ENCODE measurements around the gene AJAP1.

The AJAP1 gene

DNA sequence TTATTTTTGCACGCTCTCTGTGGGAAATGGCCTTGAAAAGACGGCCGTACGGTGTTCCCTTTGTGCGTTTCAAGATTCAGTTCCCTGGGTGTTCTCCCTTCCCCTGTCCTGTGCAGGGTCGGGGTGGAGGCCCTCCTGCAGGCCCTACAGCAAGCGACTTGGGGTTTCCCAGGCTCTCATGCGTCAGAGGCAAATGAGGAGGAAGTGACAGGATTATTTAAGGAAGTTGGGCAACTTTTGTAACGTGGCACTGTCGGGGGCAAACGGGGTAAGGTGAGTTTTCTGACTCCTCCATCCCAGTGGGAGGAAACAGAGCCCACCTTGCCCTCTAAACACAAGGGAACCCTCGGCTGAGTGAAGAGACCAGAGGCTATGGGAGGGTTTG is 16.1 kb upstream of the AJAP1 start:
- no peak overlapping the region for H2BK15ac ChIP-seq (replicated peaks; ENCODE audit: low read depth)
- H3K18ac ChIP-seq (ENCODE audit: low read length), result no peak overlapping the region
- no peak overlapping the region for H2BK120ac ChIP-seq (ENCODE audit: low read depth, low read length)
- H4K8ac ChIP-seq (ENCODE audit: low read depth, low read length), result no peak overlapping the region
- H4K5ac ChIP-seq (ENCODE audit: low read length), result no peak overlapping the region
- H3K36me3 ChIP-seq (ENCODE audit: control insufficient read depth, insufficient read depth, low read length), result no peaks in the 10 kb centered on the region
- no peaks in the 10 kb centered on the region for H3K79me1 ChIP-seq (ENCODE audit: low read length)
- H3K4me2 ChIP-seq (ENCODE audit: low read length), result no peak overlapping the region
- H2AK5ac ChIP-seq (ENCODE audit: low read length), result no peak overlapping the region
- H3K79me2 ChIP-seq (ENCODE audit: control insufficient read depth, insufficient read depth, low read length), result no peaks in the 10 kb centered on the region
- H3K9ac ChIP-seq (ENCODE audit: low read length), result no peak overlapping the region
- DNase-seq, result no peak
- no peak overlapping the region for H3K56ac ChIP-seq (ENCODE audit: low read length)
- H3K4ac ChIP-seq (ENCODE audit: low read depth, low read length), result no peak overlapping the region
- no peak overlapping the region for H3K4me3 ChIP-seq (ENCODE audit: low read length)
- no peaks in the 10 kb centered on the region for H3K27me3 ChIP-seq (ENCODE audit: insufficient read depth, low read length, poor library complexity)
- WGBS (ENCODE audit: extremely low coverage, insufficient coverage, low lambda C conversion rate), result no CpG with 5 or more reads among the region's 12 CpGs
- H3K27ac ChIP-seq (ENCODE audit: low read depth, low read length), result no peak overlapping the region
- no peak overlapping the region for H3K23ac ChIP-seq (ENCODE audit: low read length)
- no peak overlapping the region for H2BK5ac ChIP-seq (ENCODE audit: low read length)
- H3K4me1 ChIP-seq (ENCODE audit: control insufficient read depth, low read depth, low read length), result no peaks in the 10 kb centered on the region

DNA sequence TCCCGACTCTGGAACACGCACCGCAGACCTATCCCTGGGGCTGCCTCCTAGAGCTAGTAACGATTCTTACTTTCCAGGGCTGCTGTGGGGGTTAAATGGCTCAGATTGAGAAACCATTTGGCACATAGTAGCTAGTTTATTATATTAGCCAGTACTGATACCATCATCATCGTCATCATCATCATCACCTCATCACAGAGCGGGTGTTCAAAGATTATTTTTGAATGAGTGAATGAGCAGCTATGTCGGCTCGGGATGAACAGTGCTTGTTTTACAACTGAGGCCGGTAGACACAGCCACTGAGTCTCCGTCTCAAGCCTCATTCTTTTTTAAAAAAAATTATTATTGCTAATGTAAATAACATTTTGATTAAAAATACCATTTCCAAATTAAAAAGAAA is 13.5 kb upstream of the AJAP1 start:
- H2BK15ac ChIP-seq (replicated peaks; ENCODE audit: low read depth), result no peak overlapping the region
- no peaks in the 10 kb centered on the region for H3K27me3 ChIP-seq (ENCODE audit: insufficient read depth, low read length, poor library complexity)
- no peaks in the 10 kb centered on the region for H3K36me3 ChIP-seq (ENCODE audit: control insufficient read depth, insufficient read depth, low read length)
- H3K9ac ChIP-seq (ENCODE audit: low read length), result no peak overlapping the region
- H3K18ac ChIP-seq (ENCODE audit: low read length), result no peak overlapping the region
- no peak overlapping the region for H2AK5ac ChIP-seq (ENCODE audit: low read length)
- no peak overlapping the region for H3K4me2 ChIP-seq (ENCODE audit: low read length)
- H4K5ac ChIP-seq (ENCODE audit: low read length), result no peak overlapping the region
- no peak overlapping the region for H4K8ac ChIP-seq (ENCODE audit: low read depth, low read length)
- no CpG with 5 or more reads among the region's 10 CpGs for WGBS (ENCODE audit: extremely low coverage, insufficient coverage, low lambda C conversion rate)
- no peak overlapping the region for H3K56ac ChIP-seq (ENCODE audit: low read length)
- H3K4ac ChIP-seq (ENCODE audit: low read depth, low read length), result no peak overlapping the region
- no peaks in the 10 kb centered on the region for H3K4me1 ChIP-seq (ENCODE audit: control insufficient read depth, low read depth, low read length)
- no peak overlapping the region for H2BK5ac ChIP-seq (ENCODE audit: low read length)
- no peak overlapping the region for H3K27ac ChIP-seq (ENCODE audit: low read depth, low read length)
- no peak for DNase-seq
- H3K23ac ChIP-seq (ENCODE audit: low read length), result no peak overlapping the region
- no peaks in the 10 kb centered on the region for H3K79me1 ChIP-seq (ENCODE audit: low read length)
- no peaks in the 10 kb centered on the region for H3K79me2 ChIP-seq (ENCODE audit: control insufficient read depth, insufficient read depth, low read length)
- H2BK120ac ChIP-seq (ENCODE audit: low read depth, low read length), result no peak overlapping the region
- H3K4me3 ChIP-seq (ENCODE audit: low read length), result no peak overlapping the region

DNA sequence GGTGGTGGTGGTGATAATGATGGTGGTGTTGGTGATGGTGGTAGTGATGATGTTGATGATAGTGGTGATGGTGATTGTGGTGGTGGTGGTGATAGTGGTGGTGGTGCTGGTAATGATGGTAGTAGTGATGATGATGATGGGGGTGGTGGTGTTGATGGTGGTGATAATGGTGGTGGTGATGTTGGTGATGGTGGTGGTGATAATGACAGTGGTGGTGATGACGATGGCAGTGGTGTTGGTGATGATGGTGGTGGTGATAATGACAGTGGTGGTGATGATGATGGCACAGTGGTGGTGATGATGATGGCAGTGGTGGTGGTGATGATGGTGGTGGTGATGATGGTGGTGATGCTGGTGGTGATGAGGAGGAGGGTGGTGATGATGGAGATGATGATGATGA is 7.0 kb upstream of the AJAP1 start:
- no peak overlapping the region for H3K9ac ChIP-seq (ENCODE audit: low read length)
- no peak overlapping the region for H3K18ac ChIP-seq (ENCODE audit: low read length)
- no peak overlapping the region for H3K4ac ChIP-seq (ENCODE audit: low read depth, low read length)
- peaks cover 9% of the 10 kb centered on the region for H3K4me1 ChIP-seq (ENCODE audit: control insufficient read depth, low read depth, low read length)
- no peaks in the 10 kb centered on the region for H3K79me2 ChIP-seq (ENCODE audit: control insufficient read depth, insufficient read depth, low read length)
- WGBS (ENCODE audit: extremely low coverage, insufficient coverage, low lambda C conversion rate), result no CpG with 5 or more reads among the region's 1 CpG
- no peak overlapping the region for H4K5ac ChIP-seq (ENCODE audit: low read length)
- H3K4me2 ChIP-seq (ENCODE audit: low read length), result no peak overlapping the region
- no peak overlapping the region for H4K8ac ChIP-seq (ENCODE audit: low read depth, low read length)
- H3K79me1 ChIP-seq (ENCODE audit: low read length), result no peaks in the 10 kb centered on the region
- no peak overlapping the region for H2AK5ac ChIP-seq (ENCODE audit: low read length)
- H3K36me3 ChIP-seq (ENCODE audit: control insufficient read depth, insufficient read depth, low read length), result no peaks in the 10 kb centered on the region
- no peak overlapping the region for H2BK15ac ChIP-seq (replicated peaks; ENCODE audit: low read depth)
- H3K23ac ChIP-seq (ENCODE audit: low read length), result no peak overlapping the region
- no peak overlapping the region for H3K56ac ChIP-seq (ENCODE audit: low read length)
- no peak overlapping the region for H2BK120ac ChIP-seq (ENCODE audit: low read depth, low read length)
- H3K27me3 ChIP-seq (ENCODE audit: insufficient read depth, low read length, poor library complexity), result no peaks in the 10 kb centered on the region
- no peak overlapping the region for H3K27ac ChIP-seq (ENCODE audit: low read depth, low read length)
- no peak overlapping the region for H2BK5ac ChIP-seq (ENCODE audit: low read length)
- DNase-seq, result no peak
- no peak overlapping the region for H3K4me3 ChIP-seq (ENCODE audit: low read length)

DNA sequence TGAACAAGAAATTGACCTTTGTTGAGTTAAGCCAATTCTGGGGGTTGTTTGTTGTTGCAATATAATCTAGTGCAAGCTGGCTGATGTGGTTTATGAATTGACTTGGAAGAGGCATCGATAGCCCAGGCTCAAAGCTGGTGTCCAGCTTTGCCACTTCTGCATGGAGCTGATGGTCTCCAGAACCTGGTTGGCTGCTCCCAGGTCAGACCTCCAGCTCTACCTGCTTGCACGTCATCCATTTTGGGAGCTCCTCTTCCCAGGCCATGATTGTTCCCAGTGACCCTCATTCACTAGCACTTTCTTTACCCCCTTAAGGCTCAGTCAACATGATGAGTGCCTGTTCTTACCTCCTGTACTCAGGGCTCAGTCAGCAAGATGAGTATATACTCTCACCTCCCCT is 5.8 kb upstream of the AJAP1 start:
- Histone ChIP-seq H3K27ac (ENCODE audit: low read depth, low read length) (no peak overlapping the region), H2BK120ac (ENCODE audit: low read depth, low read length) (no peak overlapping the region), H3K18ac (ENCODE audit: low read length) (no peak overlapping the region), H3K4me1 (ENCODE audit: control insufficient read depth, low read depth, low read length) (peaks cover 9% of the 10 kb centered on the region), H3K23ac (ENCODE audit: low read length) (no peak overlapping the region), H3K4me2 (ENCODE audit: low read length) (no peak overlapping the region), H3K4me3 (ENCODE audit: low read length) (no peak overlapping the region), H3K79me1 (ENCODE audit: low read length) (no peaks in the 10 kb centered on the region), H3K56ac (ENCODE audit: low read length) (no peak overlapping the region), H2BK5ac (ENCODE audit: low read length) (no peak overlapping the region), H3K27me3 (ENCODE audit: insufficient read depth, low read length, poor library complexity) (peaks cover 5% of the 10 kb centered on the region), H3K4ac (ENCODE audit: low read depth, low read length) (no peak overlapping the region), H3K9ac (ENCODE audit: low read length) (no peak overlapping the region), H3K79me2 (ENCODE audit: control insufficient read depth, insufficient read depth, low read length) (no peaks in the 10 kb centered on the region), H4K5ac (ENCODE audit: low read length) (no peak overlapping the region), H3K36me3 (ENCODE audit: control insufficient read depth, insufficient read depth, low read length) (no peaks in the 10 kb centered on the region), H4K8ac (ENCODE audit: low read depth, low read length) (no peak overlapping the region), H2BK15ac (replicated peaks; ENCODE audit: low read depth) (no peak overlapping the region), H2AK5ac (ENCODE audit: low read length) (no peak overlapping the region)
- WGBS (ENCODE audit: extremely low coverage, insufficient coverage, low lambda C conversion rate), result no CpG with 5 or more reads among the region's 2 CpGs
- no peak for DNase-seq

DNA sequence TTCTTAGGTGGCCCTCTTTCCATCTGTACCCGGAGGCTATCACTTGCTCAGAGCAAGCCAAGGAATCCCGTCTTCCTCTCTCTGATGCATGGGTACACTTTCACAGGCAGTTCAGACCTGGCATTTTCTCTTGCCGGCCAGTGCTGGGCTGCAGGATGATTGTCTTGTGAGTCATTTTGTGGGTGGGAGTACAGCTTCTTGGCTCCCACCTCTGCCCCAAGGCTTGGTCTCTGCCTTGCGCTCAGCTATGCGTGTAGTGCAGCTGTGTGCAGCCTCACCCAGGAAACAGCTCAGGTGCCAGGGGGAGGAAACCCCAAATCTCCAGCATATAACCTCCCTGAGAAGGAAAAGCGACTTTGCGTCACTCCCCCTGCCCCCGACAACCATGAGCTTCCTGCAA is 3.9 kb upstream of the AJAP1 start:
- no peaks in the 10 kb centered on the region for H3K79me2 ChIP-seq (ENCODE audit: control insufficient read depth, insufficient read depth, low read length)
- H2AK5ac ChIP-seq (ENCODE audit: low read length), result no peak overlapping the region
- H3K79me1 ChIP-seq (ENCODE audit: low read length), result no peaks in the 10 kb centered on the region
- no peak overlapping the region for H4K8ac ChIP-seq (ENCODE audit: low read depth, low read length)
- WGBS (ENCODE audit: extremely low coverage, insufficient coverage, low lambda C conversion rate), result no CpG with 5 or more reads among the region's 8 CpGs
- H3K4me2 ChIP-seq (ENCODE audit: low read length), result no peak overlapping the region
- no peak overlapping the region for H3K4me3 ChIP-seq (ENCODE audit: low read length)
- peak overlapping the region; percentile 65 for H3K18ac ChIP-seq (ENCODE audit: low read length)
- H3K9ac ChIP-seq (ENCODE audit: low read length), result peak overlapping the region; percentile 17
- H3K4me1 ChIP-seq (ENCODE audit: control insufficient read depth, low read depth, low read length), result peaks cover 9% of the 10 kb centered on the region
- DNase-seq, result peak; percentile 87
- H3K4ac ChIP-seq (ENCODE audit: low read depth, low read length), result no peak overlapping the region
- H3K56ac ChIP-seq (ENCODE audit: low read length), result peak overlapping the region; percentile 43
- peak overlapping the region; percentile 59 for H3K27ac ChIP-seq (ENCODE audit: low read depth, low read length)
- no peak overlapping the region for H3K23ac ChIP-seq (ENCODE audit: low read length)
- H3K36me3 ChIP-seq (ENCODE audit: control insufficient read depth, insufficient read depth, low read length), result no peaks in the 10 kb centered on the region
- H4K5ac ChIP-seq (ENCODE audit: low read length), result no peak overlapping the region
- no peak overlapping the region for H2BK120ac ChIP-seq (ENCODE audit: low read depth, low read length)
- H3K27me3 ChIP-seq (ENCODE audit: insufficient read depth, low read length, poor library complexity), result peaks cover 13% of the 10 kb centered on the region
- H2BK15ac ChIP-seq (replicated peaks; ENCODE audit: low read depth), result no peak overlapping the region
- H2BK5ac ChIP-seq (ENCODE audit: low read length), result peak overlapping the region; percentile 5

DNA sequence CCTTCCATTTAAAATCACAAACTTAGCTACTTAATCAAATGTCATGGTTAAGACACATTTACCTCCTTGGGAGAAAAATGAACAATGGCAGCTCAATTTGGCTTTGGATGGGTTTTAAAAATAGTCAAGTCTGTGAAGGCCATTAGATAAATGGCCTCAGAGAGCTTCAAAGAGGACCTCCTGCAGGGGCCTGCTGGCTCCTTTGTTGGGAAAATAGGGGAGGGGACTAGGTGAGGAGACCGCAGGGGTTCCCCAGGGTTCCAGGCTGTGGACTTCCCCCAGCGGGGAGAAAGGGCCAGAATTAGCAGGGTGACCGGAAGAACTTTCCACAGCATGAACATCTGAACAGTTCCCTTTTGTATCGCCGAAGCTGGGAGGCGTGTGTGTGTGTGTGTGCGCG is 3.4 kb upstream of the AJAP1 start:
- H3K79me1 ChIP-seq (ENCODE audit: low read length), result no peaks in the 10 kb centered on the region
- peaks cover 9% of the 10 kb centered on the region for H3K4me1 ChIP-seq (ENCODE audit: control insufficient read depth, low read depth, low read length)
- H2BK120ac ChIP-seq (ENCODE audit: low read depth, low read length), result no peak overlapping the region
- H3K4ac ChIP-seq (ENCODE audit: low read depth, low read length), result no peak overlapping the region
- no peak overlapping the region for H2AK5ac ChIP-seq (ENCODE audit: low read length)
- no peak overlapping the region for H3K4me2 ChIP-seq (ENCODE audit: low read length)
- H2BK15ac ChIP-seq (replicated peaks; ENCODE audit: low read depth), result no peak overlapping the region
- no CpG with 5 or more reads among the region's 8 CpGs for WGBS (ENCODE audit: extremely low coverage, insufficient coverage, low lambda C conversion rate)
- no peak overlapping the region for H3K18ac ChIP-seq (ENCODE audit: low read length)
- no peak overlapping the region for H3K9ac ChIP-seq (ENCODE audit: low read length)
- no peak overlapping the region for H4K8ac ChIP-seq (ENCODE audit: low read depth, low read length)
- H4K5ac ChIP-seq (ENCODE audit: low read length), result no peak overlapping the region
- no peak overlapping the region for H3K56ac ChIP-seq (ENCODE audit: low read length)
- no peaks in the 10 kb centered on the region for H3K79me2 ChIP-seq (ENCODE audit: control insufficient read depth, insufficient read depth, low read length)
- H3K27ac ChIP-seq (ENCODE audit: low read depth, low read length), result peak overlapping the region; percentile 59
- peaks cover 15% of the 10 kb centered on the region for H3K27me3 ChIP-seq (ENCODE audit: insufficient read depth, low read length, poor library complexity)
- H3K23ac ChIP-seq (ENCODE audit: low read length), result no peak overlapping the region
- H3K4me3 ChIP-seq (ENCODE audit: low read length), result no peak overlapping the region
- no peak overlapping the region for H2BK5ac ChIP-seq (ENCODE audit: low read length)
- peak; percentile 54 for DNase-seq
- H3K36me3 ChIP-seq (ENCODE audit: control insufficient read depth, insufficient read depth, low read length), result no peaks in the 10 kb centered on the region
